ENCODE data around the gene KIDINS220. TPM values are rescaled to one million over a fixed set of nuclear protein-coding genes. Genes with fewer than 3 reads are reported as not detected.

KIDINS220 gene
- total and polyA plus RNA-seq, 9 of the 15 experiments (the other 6 are each of a cell fraction or from before 2014, with no cell fraction given), result 15.2 to 48.0 (median 34.4) TPM

DNA sequence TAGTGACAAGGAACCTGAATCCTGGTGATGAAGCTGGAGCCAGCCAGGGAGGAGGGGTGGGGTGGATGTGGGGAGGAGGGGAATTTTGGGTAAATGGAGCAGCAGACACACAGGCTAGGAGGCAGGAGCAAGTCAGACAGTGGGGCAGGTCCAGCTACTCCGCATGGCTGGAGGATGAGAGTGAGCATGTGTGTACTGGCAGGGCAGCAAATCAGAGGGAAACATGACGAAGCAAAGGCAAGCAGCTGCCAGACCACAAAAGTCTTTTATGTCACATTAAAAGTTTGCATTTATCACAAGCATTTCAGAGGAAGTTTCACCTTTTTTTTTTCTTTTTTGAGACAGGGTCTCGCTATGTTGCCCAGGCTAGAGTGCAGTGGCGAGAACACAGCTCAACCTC, 11.9 kb upstream of the KIDINS220 start:
- WGBS (ENCODE audit: insufficient coverage, low coverage, missing lambda C conversion rate), result 67% methylated on average over 4 of the region's 4 CpGs
- H3K27ac ChIP-seq (ENCODE audit: extremely low read depth, low read depth, low read length), result no peak overlapping the region
- no peaks in the 10 kb centered on the region for H3K9me3 ChIP-seq (replicated peaks; ENCODE audit: control insufficient read depth, insufficient read depth, low read depth, low read length)
- no peaks in the 10 kb centered on the region for H3K27me3 ChIP-seq (ENCODE audit: control insufficient read depth in 2 of 2, insufficient read depth in 2 of 2, low read length in 2 of 2)
- no peak overlapping the region for H3K4me2 ChIP-seq (ENCODE audit: insufficient read depth, low read length)
- ChIA-PET CTCF (ENCODE audit: low intra/inter-chr PET ratio) (no interaction called here), POLR2A (interaction anchor here (0.7 to 1.1 kb wide), 2 partner anchors 13 to 560 kb away, joined by 4 read pairs; no protein-coding TSS in a partner anchor)
- peaks cover 0 to 31% of the 10 kb centered on the region in 2 experiments; a peak in 3 of 5 replicates for H3K4me1 ChIP-seq (replicated peaks in 1 of 2; ENCODE audit: control insufficient read depth in 2 of 2, insufficient read depth in 2 of 2, low read length in 2 of 2)
- H2AFZ ChIP-seq (ENCODE audit: low read depth, low read length), result no peak overlapping the region
- intact Hi-C loops (cut with micrococcal nuclease) (no loop called here), in situ Hi-C loops (cut with MboI) (no loop called here)
- H3K36me3 ChIP-seq (ENCODE audit: control insufficient read depth, insufficient read depth, low read length), result no peaks in the 10 kb centered on the region
- FAIRE-seq (no peak), ATAC-seq (peak; percentile 8; the same call in 1 of the 3 replicates), DNase-seq (ENCODE audit: extremely low read depth in 1 of 4, low spot score in 3 of 4) (no peak)
- TF ChIP-seq E2F3 (CRISPR knock-in tag; IDR thresholded peaks at IDR 0.05) (no peak), TFAP4 (CRISPR knock-in tag; IDR thresholded peaks at IDR 0.05; ENCODE audit: borderline replicate concordance) (peak; percentile 22; the same call in 1 of the 2 replicates), ZNF121 (CRISPR knock-in tag; conservative IDR thresholded peaks at IDR 0.05) (peak; percentile 73), MYNN (IDR thresholded peaks at IDR 0.05) (peak; percentile 48; the same call in 1 of the 2 replicates), MYNN (CRISPR knock-in tag; IDR thresholded peaks at IDR 0.05) (no peak), RFX7 (CRISPR knock-in tag; IDR thresholded peaks at IDR 0.05) (no peak)
- H4K20me1 ChIP-seq (replicated peaks; ENCODE audit: control insufficient read depth, insufficient read depth, low read length), result no peaks in the 10 kb centered on the region
- BruUV-seq (replicated peaks), result no TSS peak
- no peak overlapping the region for H3K9ac ChIP-seq (ENCODE audit: insufficient read depth in 1 of 2, low read depth in 2 of 2, low read length in 2 of 2)
- H3K9me1 ChIP-seq (ENCODE audit: control insufficient read depth, insufficient read depth, low read length), result no peaks in the 10 kb centered on the region
- H3K4me3 ChIP-seq, result no peak overlapping the region
- no peaks in the 10 kb centered on the region for H3K79me2 ChIP-seq (ENCODE audit: control insufficient read depth, insufficient read depth, low read length)

All from K562 (cell line).